ENCODE results near the gene SPIB.
"Not testable (repeated sequence)": the region's sequence is repeated elsewhere in the genome, so short reads cannot be mapped to it uniquely, and the experiment has no call there.

The SPIB gene

DNA sequence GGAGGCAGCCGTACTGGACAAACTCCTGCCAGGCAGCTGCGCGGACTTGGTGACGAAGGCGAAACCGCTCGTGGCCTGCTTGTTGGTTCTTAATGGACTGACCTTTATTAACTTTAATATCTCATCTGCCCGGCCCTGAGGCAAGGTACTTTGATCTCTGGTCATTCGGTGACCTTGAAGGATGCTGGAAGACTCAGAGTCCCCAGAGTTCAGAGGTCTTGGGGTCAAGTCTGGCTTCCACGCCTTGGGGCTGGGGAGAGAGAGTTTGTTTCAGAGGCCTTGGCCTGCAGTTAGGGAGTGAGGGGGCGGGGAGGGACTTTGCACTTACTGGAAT lies 47.9 kb downstream of the SPIB start:
- TF ChIP-seq, protein P1, sequence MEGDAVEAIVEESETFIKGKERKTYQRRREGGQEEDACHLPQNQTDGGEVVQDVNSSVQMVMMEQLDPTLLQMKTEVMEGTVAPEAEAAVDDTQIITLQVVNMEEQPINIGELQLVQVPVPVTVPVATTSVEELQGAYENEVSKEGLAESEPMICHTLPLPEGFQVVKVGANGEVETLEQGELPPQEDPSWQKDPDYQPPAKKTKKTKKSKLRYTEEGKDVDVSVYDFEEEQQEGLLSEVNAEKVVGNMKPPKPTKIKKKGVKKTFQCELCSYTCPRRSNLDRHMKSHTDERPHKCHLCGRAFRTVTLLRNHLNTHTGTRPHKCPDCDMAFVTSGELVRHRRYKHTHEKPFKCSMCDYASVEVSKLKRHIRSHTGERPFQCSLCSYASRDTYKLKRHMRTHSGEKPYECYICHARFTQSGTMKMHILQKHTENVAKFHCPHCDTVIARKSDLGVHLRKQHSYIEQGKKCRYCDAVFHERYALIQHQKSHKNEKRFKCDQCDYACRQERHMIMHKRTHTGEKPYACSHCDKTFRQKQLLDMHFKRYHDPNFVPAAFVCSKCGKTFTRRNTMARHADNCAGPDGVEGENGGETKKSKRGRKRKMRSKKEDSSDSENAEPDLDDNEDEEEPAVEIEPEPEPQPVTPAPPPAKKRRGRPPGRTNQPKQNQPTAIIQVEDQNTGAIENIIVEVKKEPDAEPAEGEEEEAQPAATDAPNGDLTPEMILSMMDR (IDR thresholded peaks at IDR 0.05; ENCODE audit: borderline replicate concordance, control extremely low read depth, extremely low read depth, insufficient read depth, missing control alignments), result no peak
- in situ Hi-C loops (cut with MboI; ENCODE audit: low sequenced_read_pairs, unreplicated experiment), result no loop called here

DNA sequence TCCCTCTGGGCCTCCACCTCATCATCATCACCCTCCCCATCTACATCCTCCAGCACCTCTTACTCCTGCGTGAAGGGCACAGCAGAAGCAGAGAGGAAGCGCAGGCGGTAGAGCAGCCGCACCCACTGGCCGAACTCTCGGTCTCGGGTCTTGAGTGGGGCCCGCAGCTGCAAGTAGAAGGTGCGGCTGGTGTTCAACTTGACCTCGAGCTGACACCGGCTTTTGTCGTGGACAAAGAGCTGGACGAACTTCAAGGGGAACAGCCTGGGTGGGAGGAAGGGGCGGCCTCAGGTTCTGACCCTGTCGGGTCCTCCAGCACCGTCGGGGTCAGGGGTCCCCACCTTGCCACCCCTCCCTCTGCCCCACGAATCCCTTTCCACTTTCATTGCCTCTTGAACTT lies 48.8 kb downstream of the SPIB start:
- DNase-seq (ENCODE audit: low spot score), result no peak
- in situ Hi-C loops (cut with MboI; ENCODE audit: low sequenced_read_pairs, unreplicated experiment), result no loop called here
- TF ChIP-seq, protein P1 (IDR thresholded peaks at IDR 0.05; ENCODE audit: borderline replicate concordance, control extremely low read depth, extremely low read depth, insufficient read depth, missing control alignments), result no peak

More for the DNA sequence above, 47.9 kb downstream of the SPIB start:
- no peak for DNase-seq (ENCODE audit: low spot score)

DNA sequence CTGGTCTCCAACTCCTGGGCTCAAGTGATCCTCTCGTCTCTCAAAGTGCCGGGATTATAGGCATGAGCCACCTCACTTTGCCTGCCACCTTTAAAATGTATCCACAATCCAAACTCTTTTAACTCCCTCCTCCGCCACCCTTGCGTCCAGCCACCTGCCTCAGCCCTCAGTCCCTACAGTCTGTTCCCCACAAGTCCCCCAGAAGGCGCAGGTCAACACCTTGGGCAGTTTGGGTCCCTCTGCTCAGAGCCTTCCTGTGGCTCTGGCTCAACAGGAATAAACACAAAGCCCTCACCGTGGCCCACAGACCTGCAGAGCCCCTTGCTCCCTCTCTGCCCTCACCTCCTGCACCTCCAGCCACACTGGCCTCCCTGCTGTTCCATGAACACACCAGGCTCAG lies 50.1 kb downstream of the SPIB start:
- TF ChIP-seq, protein P1 (IDR thresholded peaks at IDR 0.05; ENCODE audit: borderline replicate concordance, control extremely low read depth, extremely low read depth, insufficient read depth, missing control alignments), result no peak
- no peak for DNase-seq (ENCODE audit: low spot score)
- in situ Hi-C loops (cut with MboI; ENCODE audit: low sequenced_read_pairs, unreplicated experiment), result no loop called here

DNA sequence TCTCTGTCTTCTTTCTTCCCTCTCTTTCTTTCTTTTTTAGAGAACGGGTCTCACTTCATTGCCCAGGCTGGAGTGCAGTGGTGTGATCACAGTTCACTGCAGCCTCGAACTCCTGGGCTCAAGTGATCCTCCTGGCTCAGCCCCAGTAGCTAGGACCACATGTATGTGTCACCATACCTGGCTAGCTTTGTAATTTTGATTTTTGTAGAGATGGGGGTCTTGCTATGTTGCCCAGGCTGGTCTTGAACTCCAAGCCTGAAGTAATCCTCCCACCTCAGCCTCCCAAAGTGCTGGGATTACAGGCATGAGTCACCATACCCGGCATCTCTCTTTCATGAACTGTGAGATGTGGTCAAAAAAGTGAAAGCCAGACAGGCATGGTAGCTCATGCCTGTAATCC lies 54.6 kb downstream of the SPIB start:
- in situ Hi-C loops (cut with MboI; ENCODE audit: low sequenced_read_pairs, unreplicated experiment), result not testable (repeated sequence)

DNA sequence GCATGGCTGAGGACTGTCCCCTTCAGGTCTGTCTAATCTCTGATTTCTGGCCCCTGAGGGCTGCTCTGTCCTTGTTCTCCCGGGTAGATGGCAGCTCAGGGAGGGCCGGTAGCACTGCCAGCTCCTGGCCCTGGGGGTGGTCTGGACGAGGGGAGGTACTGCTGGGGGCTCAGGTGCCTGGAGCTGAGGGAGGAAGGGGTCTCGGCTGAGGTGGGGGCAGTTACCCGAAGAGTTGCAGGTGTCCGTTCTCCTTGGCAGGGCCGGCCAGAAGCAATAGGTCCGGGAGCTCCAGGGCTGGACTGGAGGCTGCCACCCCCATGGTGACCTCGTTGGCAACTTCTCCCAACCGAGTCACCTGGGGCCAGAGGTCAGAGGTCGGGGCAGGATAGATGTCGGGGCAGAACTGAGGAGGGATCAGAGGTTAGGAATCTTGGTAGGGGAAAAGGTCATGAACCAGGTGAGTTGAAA lies 56.4 kb downstream of the SPIB start:
- no peak for DNase-seq (ENCODE audit: low spot score)
- in situ Hi-C loops (cut with MboI; ENCODE audit: low sequenced_read_pairs, unreplicated experiment), result no loop called here
- TF ChIP-seq, protein P1 (IDR thresholded peaks at IDR 0.05; ENCODE audit: borderline replicate concordance, control extremely low read depth, extremely low read depth, insufficient read depth, missing control alignments), result no peak

More for the DNA sequence above, 54.6 kb downstream of the SPIB start:
- not testable (repeated sequence) for DNase-seq (ENCODE audit: low spot score)

DNA sequence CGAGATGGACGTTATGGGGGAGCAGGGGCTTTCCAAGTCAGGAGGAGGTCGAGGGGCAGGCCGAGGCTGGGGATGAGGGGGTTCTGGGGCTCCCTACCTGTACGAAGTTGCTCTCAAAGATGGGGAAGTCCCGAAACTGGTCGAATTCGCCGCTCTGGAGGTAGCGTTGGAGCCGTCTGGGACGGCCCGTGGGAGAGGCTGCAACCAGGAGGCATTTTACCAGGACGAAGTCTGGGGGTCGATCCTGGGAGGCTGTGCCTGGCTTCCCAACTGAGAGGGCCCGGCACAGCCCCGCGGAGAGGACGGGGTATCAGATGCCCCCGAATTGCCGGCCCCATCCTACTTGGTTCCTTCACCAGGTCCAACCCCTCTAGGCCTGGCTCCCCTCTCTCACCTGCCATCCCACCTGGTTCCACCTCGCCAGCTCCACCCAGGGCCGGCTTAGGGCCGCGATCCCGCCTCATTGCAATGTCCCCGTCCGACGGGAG lies 57.0 kb downstream of the SPIB start:
- DNase-seq (ENCODE audit: low spot score), result no peak
- in situ Hi-C loops (cut with MboI; ENCODE audit: low sequenced_read_pairs, unreplicated experiment), result no loop called here
- TF ChIP-seq, protein P1 (IDR thresholded peaks at IDR 0.05; ENCODE audit: borderline replicate concordance, control extremely low read depth, extremely low read depth, insufficient read depth, missing control alignments), result no peak

DNA sequence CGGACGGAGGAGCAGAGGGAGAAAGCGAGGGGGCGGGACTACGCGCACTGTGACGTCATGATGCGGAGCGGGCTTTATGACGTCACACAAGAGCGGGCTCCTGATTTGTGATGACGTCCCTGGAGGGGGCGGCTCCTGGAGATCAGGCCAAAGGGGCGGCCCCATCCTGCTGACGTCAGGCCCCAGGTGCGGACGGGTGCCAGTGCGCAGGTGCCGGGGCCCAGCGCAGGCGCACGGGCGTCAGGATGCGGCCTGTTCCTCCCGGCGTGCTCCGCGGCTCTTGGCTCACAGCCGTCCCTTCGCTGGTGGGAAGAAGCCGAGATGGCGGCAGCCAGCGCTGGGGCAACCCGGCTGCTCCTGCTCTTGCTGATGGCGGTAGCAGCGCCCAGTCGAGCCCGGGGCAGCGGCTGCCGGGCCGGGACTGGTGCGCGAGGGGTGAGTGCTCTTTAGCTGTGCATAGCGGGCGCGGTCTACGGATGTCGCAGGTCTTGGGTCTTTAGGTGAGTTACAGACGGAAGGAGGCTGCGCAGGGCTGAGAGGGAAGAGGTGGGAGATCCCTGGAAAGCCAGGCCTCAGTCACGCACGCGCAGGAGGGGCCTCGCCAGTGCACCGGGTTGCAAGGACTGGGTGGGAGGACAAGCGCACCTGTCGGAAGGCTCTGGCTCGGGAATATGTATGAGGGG lies 57.6 kb downstream of the SPIB start, which contains the start of the genes EMC10 and GARIN5A:
EMC10 (plus strand) TSS at position 284 of the 683 bp plus-strand sequence; CDS start at position 322, 38 bp downstream.
GARIN5A (minus strand) TSS at position 625 of the 683 bp plus-strand sequence; CDS start at position 165, 460 bp downstream.
- in situ Hi-C loops (cut with MboI; ENCODE audit: low sequenced_read_pairs, unreplicated experiment), result no loop called here
- TF ChIP-seq, protein P1 (IDR thresholded peaks at IDR 0.05; ENCODE audit: borderline replicate concordance, control extremely low read depth, extremely low read depth, insufficient read depth, missing control alignments), result no peak
- DNase-seq (ENCODE audit: low spot score), result peak; percentile 100
